PC-9 (cell line): ENCODE results near the gene BAX. TPM values are rescaled to one million over a fixed set of nuclear protein-coding genes. Genes with fewer than 3 reads are reported as not detected.
A peak's percentile ranks its signal among the peaks of the same experiment; 100 is the strongest.

Experiments
- BruUV-seq: library from RNA; stranded (reverse); fragments of 400-500 nt; replicated peaks from 2 replicates; lab custom pipeline; 2021; lab: Mats Ljungman, UMichigan
- CTCF ChIA-PET: fragments of 300-600 bp; sonication (Branson Sonifier 250); formaldehyde crosslinking; loops from one replicate; lab custom pipeline; 2022; ENCODE audit warnings: antibody characterized with exemption; lab: Charles Lee
- POLR2A ChIA-PET: fragments of 300-600 bp; sonication (Branson Sonifier 250); formaldehyde crosslinking; loops from one replicate; lab custom pipeline; 2022; ENCODE audit warnings: antibody characterized with exemption; ENCODE audit not compliant: unreplicated experiment; lab: Charles Lee
- DNase-seq, 2 experiments: peaks; one replicate each; pipeline versions ENCODE4 v3.0.0 to v3.0.0-alpha.2; 2015 to 2022; ENCODE audit warnings: mixed read lengths in 1 of 2
- H2AFZ ChIP-seq: fragments of 200-600 bp; sonication (generic); 2 replicates; pipeline ENCODE4 v1.8.1; 2017; ENCODE audit warnings: antibody characterized with exemption
- H3F3A ChIP-seq: fragments of 200-600 bp; sonication (generic); 2 replicates; pipeline ENCODE4 v1.8.1; 2017; ENCODE audit warnings: antibody characterized with exemption, mild to moderate bottlenecking, low read depth; ENCODE audit not compliant: insufficient read depth
- H3K27ac ChIP-seq: fragments of 200-600 bp; sonication (generic); 2 replicates; pipeline ENCODE4 v1.6.1; 2016; ENCODE audit warnings: mixed run types
- H3K27me3 ChIP-seq: fragments of 200-600 bp; sonication (generic); 2 replicates; pipeline ENCODE4 v1.6.1; 2016; ENCODE audit warnings: low read depth, mixed run types; ENCODE audit not compliant: insufficient read depth
- H3K36me3 ChIP-seq: fragments of 200-600 bp; sonication (generic); 2 replicates; pipeline ENCODE4 v1.6.1; 2016; ENCODE audit warnings: low read depth, mixed run types
- H3K4me1 ChIP-seq: fragments of 200-600 bp; sonication (generic); replicated peaks from 2 replicates; pipeline ENCODE4 v1.6.1; 2016; ENCODE audit warnings: mixed run types; ENCODE audit not compliant: insufficient read depth
- H3K4me2 ChIP-seq: fragments of 200-600 bp; sonication (generic); 2 replicates; pipeline ENCODE4 v1.6.1; 2017; ENCODE audit warnings: mixed run types
- H3K4me3 ChIP-seq: fragments of 200-600 bp; sonication (generic); 2 replicates; pipeline ENCODE4 v1.6.1; 2016; ENCODE audit warnings: mixed run types
- H3K79me2 ChIP-seq: fragments of 200-600 bp; sonication (generic); 2 replicates; pipeline ENCODE4 v1.6.1; 2017; ENCODE audit warnings: low read depth, mixed run types
- H3K9me2 ChIP-seq: fragments of 200-600 bp; sonication (generic); 2 replicates; pipeline ENCODE4 v1.8.1; 2017; ENCODE audit warnings: mild to moderate bottlenecking; ENCODE audit not compliant: insufficient read depth
- H3K9me3 ChIP-seq: fragments of 200-600 bp; sonication (generic); 2 replicates; pipeline ENCODE4 v1.8.1; 2016; ENCODE audit warnings: low read depth; ENCODE audit not compliant: insufficient read depth
- H4K20me1 ChIP-seq: fragments of 200-600 bp; sonication (generic); 2 replicates; pipeline ENCODE4 v1.8.1; 2017; ENCODE audit not compliant: insufficient read depth
- EZH2 ChIP-seq: fragments of 200-600 bp; sonication (generic); IDR thresholded peaks from 2 replicates; pipeline ENCODE4 v1.8.0; 2017; ENCODE audit warnings: antibody characterized with exemption, low read depth
- intact Hi-C: fragments of 100-400 bp; cut with micrococcal nuclease; formaldehyde crosslinking; loops from one replicate; pipeline ENCODE4 v1.10.0; 2022; ENCODE audit not compliant: unreplicated experiment
- total RNA-seq: library from RNA; stranded (reverse); gene quantifications from 2 replicates; pipeline ENCODE4 v1.2.3, GENCODE V29; 2021
- TF ChIP-seq, protein P1 (sequence below): fragments of 200-600 bp; sonication (generic); conservative IDR thresholded peaks from 2 replicates; pipeline ENCODE4 v1.6.1; 2017; ENCODE audit warnings: mixed run types, antibody characterized with exemption, mild to moderate bottlenecking, moderate library complexity

BAX gene
- total RNA-seq, 1 experiment from 2014 or later: 140 TPM

DNA sequence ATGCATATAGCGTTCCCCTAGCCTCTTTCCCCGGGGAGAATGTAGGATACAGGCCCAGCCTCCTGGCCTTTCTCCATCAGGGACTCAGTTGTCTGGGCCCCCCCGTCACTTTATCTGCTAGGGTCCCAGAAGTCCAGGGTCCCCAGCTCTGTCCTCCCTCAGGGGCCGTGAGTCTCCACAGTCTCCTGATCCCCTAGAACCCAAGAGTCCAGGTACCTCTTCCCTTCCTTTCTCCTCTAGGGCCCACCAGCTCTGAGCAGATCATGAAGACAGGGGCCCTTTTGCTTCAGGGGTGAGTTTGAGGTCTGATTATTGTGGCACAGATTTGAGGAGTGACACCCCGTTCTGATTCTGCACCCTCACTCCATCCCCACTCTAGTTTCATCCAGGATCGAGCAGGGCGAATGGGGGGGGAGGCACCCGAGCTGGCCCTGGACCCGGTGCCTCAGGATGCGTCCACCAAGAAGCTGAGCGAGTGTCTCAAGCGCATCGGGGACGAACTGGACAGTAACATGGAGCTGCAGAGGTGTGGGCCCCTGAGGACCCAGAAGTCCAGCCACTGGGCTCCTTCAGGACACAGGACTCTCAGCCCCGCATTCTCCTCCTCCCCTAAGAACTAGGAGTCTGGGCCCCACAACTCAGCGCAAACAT is 758 bp downstream of the BAX start:
- intact Hi-C loops: no loop called here

DNA sequence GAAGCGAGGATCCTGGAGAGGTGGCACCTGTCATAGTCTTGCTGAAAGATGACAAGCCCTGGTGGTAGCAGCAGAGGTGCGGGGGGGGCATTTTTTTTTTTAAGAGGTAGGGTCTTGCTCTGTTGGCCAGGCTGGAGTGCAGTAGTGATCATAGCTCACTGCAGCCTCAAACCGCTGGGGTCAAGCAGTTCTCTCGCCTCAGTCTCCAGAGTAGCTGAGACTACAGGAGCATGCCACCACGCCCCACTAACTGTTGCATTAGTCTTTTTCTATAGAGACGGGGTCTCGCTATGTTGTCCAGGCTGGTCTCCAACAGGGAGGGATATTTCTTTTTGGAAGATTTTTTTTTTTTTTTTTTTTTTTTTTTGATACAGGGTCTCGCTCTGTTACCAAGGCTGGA is 3.3 kb downstream of the BAX start:
- TF ChIP-seq, protein P1, sequence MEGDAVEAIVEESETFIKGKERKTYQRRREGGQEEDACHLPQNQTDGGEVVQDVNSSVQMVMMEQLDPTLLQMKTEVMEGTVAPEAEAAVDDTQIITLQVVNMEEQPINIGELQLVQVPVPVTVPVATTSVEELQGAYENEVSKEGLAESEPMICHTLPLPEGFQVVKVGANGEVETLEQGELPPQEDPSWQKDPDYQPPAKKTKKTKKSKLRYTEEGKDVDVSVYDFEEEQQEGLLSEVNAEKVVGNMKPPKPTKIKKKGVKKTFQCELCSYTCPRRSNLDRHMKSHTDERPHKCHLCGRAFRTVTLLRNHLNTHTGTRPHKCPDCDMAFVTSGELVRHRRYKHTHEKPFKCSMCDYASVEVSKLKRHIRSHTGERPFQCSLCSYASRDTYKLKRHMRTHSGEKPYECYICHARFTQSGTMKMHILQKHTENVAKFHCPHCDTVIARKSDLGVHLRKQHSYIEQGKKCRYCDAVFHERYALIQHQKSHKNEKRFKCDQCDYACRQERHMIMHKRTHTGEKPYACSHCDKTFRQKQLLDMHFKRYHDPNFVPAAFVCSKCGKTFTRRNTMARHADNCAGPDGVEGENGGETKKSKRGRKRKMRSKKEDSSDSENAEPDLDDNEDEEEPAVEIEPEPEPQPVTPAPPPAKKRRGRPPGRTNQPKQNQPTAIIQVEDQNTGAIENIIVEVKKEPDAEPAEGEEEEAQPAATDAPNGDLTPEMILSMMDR: no peak
- TF ChIP-seq EZH2: no peak
- Histone ChIP-seq H3K36me3 (peaks cover 9% of the 10 kb centered on the region; the same call in 1 of the 2 replicates), H3K27ac (no peak overlapping the region), H3K79me2 (peaks cover 21% of the 10 kb centered on the region), H3K4me3 (no peak overlapping the region), H3K4me2 (no peak overlapping the region), H4K20me1 (no peaks in the 10 kb centered on the region), H3K9me2 (no peaks in the 10 kb centered on the region), H3F3A (peaks cover 57% of the 10 kb centered on the region), H3K4me1 (peaks cover 21% of the 10 kb centered on the region), H3K27me3 (no peaks in the 10 kb centered on the region), H2AFZ (no peak overlapping the region), H3K9me3 (no peaks in the 10 kb centered on the region)
- no peak for DNase-seq
- intact Hi-C loops: no loop called here
- ChIA-PET CTCF (no interaction called here), POLR2A (no interaction called here)
- BruUV-seq: no TSS peak

More for the DNA sequence above, 758 bp downstream of the BAX start:
- peaks cover 10% of the 10 kb centered on the region; the same call in 1 of the 2 replicates for H3K4me1 ChIP-seq
- H3K9me2 ChIP-seq: no peaks in the 10 kb centered on the region
- no TSS peak for BruUV-seq
- ChIA-PET POLR2A (no interaction called here), CTCF (no interaction called here)
- peaks cover 21% of the 10 kb centered on the region for H3K79me2 ChIP-seq
- H3F3A ChIP-seq: peaks cover 39% of the 10 kb centered on the region
- H3K4me3 ChIP-seq: peak overlapping the region; percentile 92
- peak overlapping the region; percentile 82 for H3K4me2 ChIP-seq
- H3K27ac ChIP-seq: peak overlapping the region; percentile 40; the same call in 1 of the 2 replicates
- no peak for DNase-seq
- no peaks in the 10 kb centered on the region for H3K9me3 ChIP-seq
- H3K27me3 ChIP-seq: no peaks in the 10 kb centered on the region
- H2AFZ ChIP-seq: peak overlapping the region; percentile 92
- H4K20me1 ChIP-seq: no peaks in the 10 kb centered on the region
- TF ChIP-seq EZH2: no peak
- peaks cover 9% of the 10 kb centered on the region; the same call in 1 of the 2 replicates for H3K36me3 ChIP-seq

- Histone ChIP-seq H3K4me1 (peaks cover 36% of the 10 kb centered on the region), H3K9me2 (no peaks in the 10 kb centered on the region), H3K9me3 (no peaks in the 10 kb centered on the region), H3K27me3 (no peaks in the 10 kb centered on the region), H2AFZ (no peak overlapping the region), H3K4me2 (no peak overlapping the region), H4K20me1 (no peaks in the 10 kb centered on the region), H3K36me3 (peaks cover 9% of the 10 kb centered on the region; the same call in 1 of the 2 replicates), H3F3A (peaks cover 72% of the 10 kb centered on the region), H3K79me2 (peaks cover 26% of the 10 kb centered on the region), H3K4me3 (no peak overlapping the region), H3K27ac (no peak overlapping the region)
- intact Hi-C loops: loop anchor here (10.0 kb wide), 1 partner anchor 475 kb away; no protein-coding TSS in a partner anchor
- ChIA-PET CTCF (no interaction called here), POLR2A (no interaction called here)
- TF ChIP-seq EZH2: no peak
- TF ChIP-seq, protein P1: no peak
- BruUV-seq: no TSS peak
- no peak for DNase-seq
These were observed 4.9 kb downstream of the BAX start for GRCh38 chr19:48959341-48960239.
